CD14-positive monocyte (primary cell): ENCODE measurements around the gene LPXN. TPM values are rescaled to one million over a fixed set of nuclear protein-coding genes. Genes with fewer than 3 reads are reported as not detected.
A peak's percentile ranks its signal among the peaks of the same experiment; 100 is the strongest.

ENCODE experiments used
- DNase-seq, 3 donors: peaks; one replicate each; pipeline ENCODE4 v3.0.0-alpha.2; 2011 to 2022
- H2AFZ ChIP-seq: 2 replicates; pipeline ENCODE4 v1.6.0; 2012; ENCODE audit warnings: mild to moderate bottlenecking, low read depth, low read length, inconsistent platforms; ENCODE audit not compliant: insufficient read depth, poor library complexity, severe bottlenecking
- H3K27ac ChIP-seq, 2 donors: 1 replicate in 1 of 2; 2 replicates in 1 of 2; pipeline ENCODE4 v1.5.1; 2012 to 2013; ENCODE audit warnings: low read length in 2 of 2, control low read depth in 1 of 2, inconsistent platforms in 1 of 2, low read depth in 1 of 2, mild to moderate bottlenecking in 1 of 2
- H3K27me3 ChIP-seq, 2 donors: one replicate each; pipeline versions ENCODE4 v1.6.0 to v1.6.1; 2011 to 2013; ENCODE audit warnings: low read length in 2 of 2; ENCODE audit not compliant: control insufficient read depth in 2 of 2, insufficient read depth in 2 of 2
- H3K36me3 ChIP-seq, 2 donors: replicated peaks in 1 of 2; 1 replicate in 1 of 2; 2 replicates in 1 of 2; pipeline versions ENCODE4 v1.5.1 to v1.6.1; 2012 to 2013; ENCODE audit warnings: low read length in 2 of 2, control low read depth in 1 of 2, inconsistent platforms in 1 of 2, mild to moderate bottlenecking in 1 of 2; ENCODE audit not compliant: insufficient read depth in 2 of 2, control insufficient read depth in 1 of 2
- H3K4me1 ChIP-seq, 2 donors: 1 replicate in 1 of 2; 2 replicates in 1 of 2; pipeline versions ENCODE4 v1.5.1 to v1.6.1; 2012 to 2013; ENCODE audit warnings: low read length in 2 of 2, control low read depth in 1 of 2, inconsistent platforms in 1 of 2, mild to moderate bottlenecking in 1 of 2, moderate library complexity in 1 of 2; ENCODE audit not compliant: insufficient read depth in 2 of 2, control insufficient read depth in 1 of 2
- H3K4me2 ChIP-seq: replicated peaks from 2 replicates; pipeline ENCODE3; 2012; ENCODE audit warnings: low read length, moderate library complexity, mild to moderate bottlenecking; ENCODE audit not compliant: poor library complexity, severe bottlenecking; ENCODE audit errors: extremely low read depth
- H3K4me3 ChIP-seq, 3 experiments: fragments of 200-600 bp in 1 of 3; sonication (generic) in 1 of 3; replicated peaks in 1 of 3; 1 replicate in 2 of 3; 2 replicates in 1 of 3; pipeline ENCODE4 v1.5.1; 2011 to 2013; ENCODE audit warnings: low read length in 3 of 3, mild to moderate bottlenecking in 3 of 3, control low read depth in 2 of 3, low read depth in 2 of 3, inconsistent platforms in 1 of 3, moderate library complexity in 1 of 3
- H3K79me2 ChIP-seq: 2 replicates; pipeline ENCODE4 v1.6.0; 2012; ENCODE audit warnings: mild to moderate bottlenecking, control low read depth, inconsistent platforms, low read length, moderate library complexity; ENCODE audit not compliant: insufficient read depth
- H3K9ac ChIP-seq: 2 replicates; pipeline ENCODE4 v1.6.0; 2017; ENCODE audit warnings: low read length, mild to moderate bottlenecking; ENCODE audit not compliant: insufficient read depth, poor library complexity, severe bottlenecking
- H3K9me3 ChIP-seq, 2 donors: replicated peaks in 1 of 2; 1 replicate in 1 of 2; 2 replicates in 1 of 2; pipeline versions ENCODE4 v1.5.1 to v1.6.1; 2012 to 2013; ENCODE audit warnings: low read length in 2 of 2, control low read depth in 1 of 2; ENCODE audit not compliant: control insufficient read depth in 1 of 2, insufficient read depth in 1 of 2
- H4K20me1 ChIP-seq: 2 replicates; pipeline ENCODE4 v1.6.0; 2012; ENCODE audit warnings: mild to moderate bottlenecking, low read length, control low read depth, moderate library complexity; ENCODE audit not compliant: insufficient read depth
- H3K27ac Mint-ChIP-seq, 7 donors: one replicate each; pipeline ENCODE4 v1.8.0; 2020; ENCODE audit warnings: mild to moderate bottlenecking in 7 of 7, mixed read lengths in 7 of 7, moderate library complexity in 6 of 7, inconsistent platforms in 2 of 7
- H3K27me3 Mint-ChIP-seq, 3 donors: one replicate each; pipeline ENCODE4 v1.8.0; 2021 to 2022; ENCODE audit warnings: low read depth in 3 of 3, mild to moderate bottlenecking in 3 of 3, mixed read lengths in 3 of 3, moderate library complexity in 3 of 3, inconsistent platforms in 1 of 3
- H3K36me3 Mint-ChIP-seq, 2 donors: one replicate each; pipeline ENCODE4 v1.8.0; 2020; ENCODE audit warnings: mixed read lengths in 2 of 2, inconsistent platforms in 1 of 2, mild to moderate bottlenecking in 1 of 2
- H3K4me1 Mint-ChIP-seq: one replicate; pipeline ENCODE4 v1.8.0; 2020; ENCODE audit warnings: mild to moderate bottlenecking, mixed read lengths
- H3K4me3 Mint-ChIP-seq, 2 donors: one replicate each; pipeline ENCODE4 v1.8.0; 2020; ENCODE audit warnings: mild to moderate bottlenecking in 2 of 2, mixed read lengths in 2 of 2, moderate library complexity in 1 of 2
- H3K9me3 Mint-ChIP-seq, 7 donors: one replicate each; pipeline ENCODE4 v1.8.0; 2020 to 2022; ENCODE audit warnings: mixed read lengths in 7 of 7, mild to moderate bottlenecking in 6 of 7, moderate library complexity in 6 of 7, inconsistent platforms in 2 of 7
- WGBS: methylation state at CpG from one replicate; pipeline ENCODE4 v1.1.5; 2013; ENCODE audit warnings: missing lambda C conversion rate; ENCODE audit not compliant: insufficient coverage; 5-methylcytosine and 5-hydroxymethylcytosine counted together
- intact Hi-C, 2 donors: fragments of 100-400 bp; cut with micrococcal nuclease; formaldehyde crosslinking; loops; one replicate each; pipeline versions ENCODE4 v1.15.0 to v1.15.1; 2023
- polyA plus RNA-seq, 3 donors: library from polyadenylated mRNA; depleted of rRNA in 1 of 3; unstranded in 2 of 3; stranded (reverse) in 1 of 3; fragments of 300-500 nt in 2 of 3; fragments of >200 nt in 1 of 3; fragmentation: Illumina TruSeq in 2 of 3; gene quantifications; 1 replicate in 2 of 3; 2 replicates in 1 of 3; pipeline ENCODE4 v1.2.3, GENCODE V29; 2012 to 2021
- TF ChIP-seq, protein P1 (sequence below): fragments of 200-600 bp; IDR thresholded peaks from one replicate; pipeline ENCODE4 v1.8.0; 2022; ENCODE audit warnings: antibody characterized with exemption, mild to moderate bottlenecking

LPXN gene
- polyA plus RNA-seq, 3 donors: 81.3 to 133 (median 101) TPM

GRCh38 chr11:58530236-58530635 is 45.4 kb downstream of the LPXN start:
- peaks cover 46% of the 10 kb centered on the region for H4K20me1 ChIP-seq
- intact Hi-C loops: no loop called here
- 93% methylated on average over 3 of the region's 3 CpGs for WGBS
- peaks cover 17% of the 10 kb centered on the region for H3K4me1 Mint-ChIP-seq
- no peak for DNase-seq
- peaks cover 59 to 82% of the 10 kb centered on the region in 2 donors for H3K36me3 ChIP-seq
- H3K4me1 ChIP-seq: peaks cover 14 to 20% of the 10 kb centered on the region in 2 donors
- no peak overlapping the region for H3K27ac Mint-ChIP-seq
- H3K9me3 Mint-ChIP-seq: peaks cover 0 to 8% (median 3%) of the 10 kb centered on the region in 7 donors
- H3K27me3 Mint-ChIP-seq: no peaks in the 10 kb centered on the region
- no peaks in the 10 kb centered on the region for H3K9me3 ChIP-seq
- H3K27me3 ChIP-seq: no peaks in the 10 kb centered on the region
- H3K4me3 Mint-ChIP-seq: no peak overlapping the region
- H3K9ac ChIP-seq: no peak overlapping the region
- H2AFZ ChIP-seq: no peak overlapping the region
- H3K4me2 ChIP-seq: no peak overlapping the region
- H3K4me3 ChIP-seq: no peak overlapping the region
- H3K79me2 ChIP-seq: no peaks in the 10 kb centered on the region
- peaks cover 73 to 87% of the 10 kb centered on the region in 2 donors for H3K36me3 Mint-ChIP-seq
- TF ChIP-seq, protein P1, sequence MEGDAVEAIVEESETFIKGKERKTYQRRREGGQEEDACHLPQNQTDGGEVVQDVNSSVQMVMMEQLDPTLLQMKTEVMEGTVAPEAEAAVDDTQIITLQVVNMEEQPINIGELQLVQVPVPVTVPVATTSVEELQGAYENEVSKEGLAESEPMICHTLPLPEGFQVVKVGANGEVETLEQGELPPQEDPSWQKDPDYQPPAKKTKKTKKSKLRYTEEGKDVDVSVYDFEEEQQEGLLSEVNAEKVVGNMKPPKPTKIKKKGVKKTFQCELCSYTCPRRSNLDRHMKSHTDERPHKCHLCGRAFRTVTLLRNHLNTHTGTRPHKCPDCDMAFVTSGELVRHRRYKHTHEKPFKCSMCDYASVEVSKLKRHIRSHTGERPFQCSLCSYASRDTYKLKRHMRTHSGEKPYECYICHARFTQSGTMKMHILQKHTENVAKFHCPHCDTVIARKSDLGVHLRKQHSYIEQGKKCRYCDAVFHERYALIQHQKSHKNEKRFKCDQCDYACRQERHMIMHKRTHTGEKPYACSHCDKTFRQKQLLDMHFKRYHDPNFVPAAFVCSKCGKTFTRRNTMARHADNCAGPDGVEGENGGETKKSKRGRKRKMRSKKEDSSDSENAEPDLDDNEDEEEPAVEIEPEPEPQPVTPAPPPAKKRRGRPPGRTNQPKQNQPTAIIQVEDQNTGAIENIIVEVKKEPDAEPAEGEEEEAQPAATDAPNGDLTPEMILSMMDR: no peak
- H3K27ac ChIP-seq: no peak overlapping the region

DNA sequence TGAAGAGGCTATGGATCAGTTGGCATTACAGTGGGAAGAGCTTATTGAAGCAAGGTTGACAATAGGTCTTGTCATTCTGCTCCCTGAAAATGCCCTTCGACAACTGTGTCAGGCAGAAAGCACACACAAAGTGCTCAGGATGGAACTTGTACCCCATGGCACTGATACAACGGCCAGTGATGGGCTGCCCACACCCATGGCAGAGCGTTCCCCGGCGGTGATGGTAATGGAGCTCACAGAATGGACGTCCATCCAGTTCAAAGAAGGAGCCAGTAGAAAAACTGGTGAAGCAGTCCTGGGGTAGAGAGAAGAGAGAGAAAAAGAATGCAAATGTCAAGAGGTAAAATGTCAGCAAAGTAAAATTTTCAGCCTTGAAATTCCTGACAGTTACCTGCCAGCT is 48.2 kb downstream of the LPXN start:
- Histone ChIP-seq H2AFZ (no peak overlapping the region), H3K79me2 (no peaks in the 10 kb centered on the region), H3K9ac (no peak overlapping the region), H3K4me3 (no peak overlapping the region), H3K4me1 (peaks cover 30 to 38% of the 10 kb centered on the region in 2 donors), H4K20me1 (peaks cover 25% of the 10 kb centered on the region), H3K4me2 (no peak overlapping the region), H3K9me3 (no peaks in the 10 kb centered on the region), H3K27ac (no peak overlapping the region), H3K36me3 (peaks cover 44 to 55% of the 10 kb centered on the region in 2 donors), H3K27me3 (no peaks in the 10 kb centered on the region)
- H3K36me3 Mint-ChIP-seq: peaks cover 46 to 59% of the 10 kb centered on the region in 2 donors
- peaks cover 36% of the 10 kb centered on the region for H3K4me1 Mint-ChIP-seq
- TF ChIP-seq, protein P1: no peak
- H3K27ac Mint-ChIP-seq: peak overlapping the region in 2 of 7 donors; percentile 9 to 73
- no peak overlapping the region for H3K4me3 Mint-ChIP-seq
- DNase-seq: no peak
- 96% methylated on average over 6 of the region's 6 CpGs for WGBS
- intact Hi-C loops: no loop called here
- no peaks in the 10 kb centered on the region for H3K9me3 Mint-ChIP-seq
- no peaks in the 10 kb centered on the region for H3K27me3 Mint-ChIP-seq
